Neural cell (in vitro differentiated cells): ENCODE measurements around the gene USP9X. TPM values are rescaled to one million over a fixed set of nuclear protein-coding genes. Genes with fewer than 3 reads are reported as not detected.

Source experiments
- H2AFZ ChIP-seq: fragments of 200-600, 300-800 bp; sonication (generic), shearing (Covaris generic); 2 replicates; pipeline ENCODE4 v1.6.0; 2014; ENCODE audit warnings: low read depth, mild to moderate bottlenecking, antibody characterized with exemption, low read length, moderate library complexity
- H3F3A ChIP-seq: fragments of 200-600 bp; shearing (Covaris generic); 2 replicates; pipeline ENCODE4 v1.6.1; 2016; ENCODE audit warnings: mild to moderate bottlenecking, moderate library complexity, mixed read lengths, antibody characterized with exemption, low read length; ENCODE audit not compliant: insufficient read depth, poor library complexity, severe bottlenecking
- H3K27ac ChIP-seq: fragments of 200-600, 300-800 bp; sonication (generic), shearing (Covaris generic); 2 replicates; pipeline ENCODE4 v1.5.1; 2014; ENCODE audit warnings: mild to moderate bottlenecking, low read length, moderate library complexity
- H3K27me3 ChIP-seq: fragments of 300-800, 200-600 bp; sonication (generic), shearing (Covaris generic); 2 replicates; pipeline ENCODE4 v1.6.0; 2014; ENCODE audit warnings: mild to moderate bottlenecking, low read depth, low read length, moderate library complexity; ENCODE audit not compliant: insufficient read depth
- H3K36me3 ChIP-seq: fragments of 300-800, 200-600 bp; sonication (generic), shearing (Covaris generic); 2 replicates; pipeline ENCODE4 v1.5.1; 2014; ENCODE audit warnings: mild to moderate bottlenecking, antibody characterized with exemption, low read length, moderate library complexity; ENCODE audit not compliant: insufficient read depth
- H3K4me2 ChIP-seq: fragments of 300-800, 200-600 bp; sonication (generic), shearing (Covaris generic); 2 replicates; pipeline ENCODE4 v1.6.0; 2014; ENCODE audit warnings: mild to moderate bottlenecking, low read length
- H3K4me3 ChIP-seq: fragments of 300-800, 200-600 bp; sonication (generic), shearing (Covaris generic); 2 replicates; pipeline ENCODE4 v1.5.1; 2014; ENCODE audit warnings: mild to moderate bottlenecking, low read length, moderate library complexity
- H3K79me2 ChIP-seq: fragments of 200-600 bp; shearing (Covaris generic); replicated peaks from 2 replicates; pipeline ENCODE4 v1.6.0; 2014; ENCODE audit warnings: mild to moderate bottlenecking, low read length, moderate library complexity; ENCODE audit not compliant: insufficient read depth
- H3K9ac ChIP-seq: fragments of 300-800, 200-600 bp; sonication (generic), shearing (Covaris generic); 2 replicates; pipeline ENCODE4 v1.6.1; 2016; ENCODE audit warnings: mild to moderate bottlenecking, low read length, mixed read lengths
- H3K9me2 ChIP-seq: fragments of 200-600 bp; shearing (Covaris generic); 2 replicates; pipeline ENCODE4 v1.6.1; 2016; ENCODE audit warnings: mild to moderate bottlenecking, low read length, mixed read lengths; ENCODE audit not compliant: insufficient read depth
- H3K9me3 ChIP-seq: fragments of 200-600, 300-800 bp; sonication (generic), shearing (Covaris generic); 2 replicates; pipeline ENCODE4 v1.6.1; 2016; ENCODE audit warnings: mild to moderate bottlenecking, mixed run types, low read length, moderate library complexity, mixed read lengths
- H4K20me1 ChIP-seq: fragments of 200-600 bp; shearing (Covaris generic); 2 replicates; pipeline ENCODE4 v1.6.1; 2016; ENCODE audit warnings: mild to moderate bottlenecking, mixed run types; ENCODE audit not compliant: insufficient read depth
- EP300 ChIP-seq: fragments of 450-650 bp; conservative IDR thresholded peaks from 2 replicates; pipeline ENCODE4 v1.6.1; 2014; ENCODE audit warnings: antibody characterized with exemption, mild to moderate bottlenecking, moderate library complexity; ENCODE audit not compliant: poor library complexity, severe bottlenecking
- EZH2 ChIP-seq: fragments of 200-600, 300-800 bp; shearing (Covaris generic), sonication (generic); IDR thresholded peaks from 2 replicates; pipeline ENCODE4 v1.6.1; 2014; ENCODE audit warnings: antibody characterized with exemption, low read length, borderline replicate concordance, mild to moderate bottlenecking; ENCODE audit not compliant: insufficient read depth, poor library complexity, severe bottlenecking
- MXI1 ChIP-seq: fragments of 450-650 bp; conservative IDR thresholded peaks from 2 replicates; pipeline ENCODE4 v1.6.1; 2014; ENCODE audit warnings: antibody characterized with exemption, mild to moderate bottlenecking; ENCODE audit not compliant: poor library complexity, severe bottlenecking
- POLR2AphosphoS5 ChIP-seq: IDR thresholded peaks from 2 replicates; pipeline ENCODE4 v1.6.1; 2012
- RAD21 ChIP-seq: fragments of 450-650 bp; conservative IDR thresholded peaks from 2 replicates; pipeline ENCODE4 v1.6.1; 2014; ENCODE audit warnings: antibody characterized with exemption, mild to moderate bottlenecking, moderate library complexity
- SMC3 ChIP-seq: fragments of 450-650 bp; conservative IDR thresholded peaks from 2 replicates; pipeline ENCODE4 v1.6.1; 2014; ENCODE audit warnings: antibody characterized with exemption, mild to moderate bottlenecking, moderate library complexity; ENCODE audit not compliant: poor library complexity
- TAF1 ChIP-seq: IDR thresholded peaks from 2 replicates; pipeline ENCODE4 v1.6.1; 2012; ENCODE audit warnings: low read depth
- polyA plus RNA-seq: library from polyadenylated mRNA; depleted of rRNA; stranded (reverse); fragments of >200 nt; gene quantifications from 2 replicates; pipeline ENCODE4 v1.2.3, GENCODE V29; 2014
- TF ChIP-seq, protein P1 (sequence below): IDR thresholded peaks from 2 replicates; pipeline ENCODE4 v1.6.1; 2012; ENCODE audit warnings: borderline replicate concordance
- TF ChIP-seq, protein P2 (sequence below): fragments of 450-650 bp; IDR thresholded peaks from 2 replicates; pipeline ENCODE4 v1.5.1; 2014; ENCODE audit warnings: antibody characterized with exemption, mild to moderate bottlenecking, moderate library complexity; ENCODE audit not compliant: poor library complexity, severe bottlenecking

The USP9X gene
- polyA plus RNA-seq, 1 donor from 2014 or later = 36.1 TPM

DNA sequence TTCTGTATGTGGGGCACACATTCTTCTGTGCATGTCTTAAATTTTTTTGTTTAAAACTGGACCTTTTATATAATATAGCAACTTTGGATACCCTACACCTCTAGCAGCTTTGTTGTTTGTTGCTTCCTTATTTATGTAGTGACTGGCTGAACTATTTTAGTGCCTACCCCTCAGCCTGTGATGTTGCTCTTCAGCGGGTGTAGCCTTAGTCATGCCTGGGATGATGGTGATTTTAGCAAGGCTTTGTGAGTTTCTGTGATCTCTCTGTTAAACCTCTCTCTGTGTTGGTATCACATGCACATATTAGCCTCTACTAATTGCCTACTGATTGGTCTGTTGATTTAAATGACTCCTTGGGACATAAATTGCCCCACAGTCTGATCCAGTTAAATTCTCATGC is 22.8 kb downstream of the USP9X start:
- Histone ChIP-seq H3K9ac (no peak overlapping the region), H3K4me3 (no peak overlapping the region), H3K4me2 (no peak overlapping the region), H2AFZ (no peak overlapping the region), H4K20me1 (no peaks in the 10 kb centered on the region), H3K9me2 (no peaks in the 10 kb centered on the region), H3K27me3 (no peaks in the 10 kb centered on the region), H3K79me2 (peaks cover 54% of the 10 kb centered on the region), H3K36me3 (no peaks in the 10 kb centered on the region), H3F3A (no peaks in the 10 kb centered on the region), H3K27ac (no peak overlapping the region), H3K9me3 (no peaks in the 10 kb centered on the region)
- TF ChIP-seq EZH2 (no peak), TAF1 (no peak), MXI1 (no peak), RAD21 (no peak), EP300 (no peak)
- TF ChIP-seq, protein P1, sequence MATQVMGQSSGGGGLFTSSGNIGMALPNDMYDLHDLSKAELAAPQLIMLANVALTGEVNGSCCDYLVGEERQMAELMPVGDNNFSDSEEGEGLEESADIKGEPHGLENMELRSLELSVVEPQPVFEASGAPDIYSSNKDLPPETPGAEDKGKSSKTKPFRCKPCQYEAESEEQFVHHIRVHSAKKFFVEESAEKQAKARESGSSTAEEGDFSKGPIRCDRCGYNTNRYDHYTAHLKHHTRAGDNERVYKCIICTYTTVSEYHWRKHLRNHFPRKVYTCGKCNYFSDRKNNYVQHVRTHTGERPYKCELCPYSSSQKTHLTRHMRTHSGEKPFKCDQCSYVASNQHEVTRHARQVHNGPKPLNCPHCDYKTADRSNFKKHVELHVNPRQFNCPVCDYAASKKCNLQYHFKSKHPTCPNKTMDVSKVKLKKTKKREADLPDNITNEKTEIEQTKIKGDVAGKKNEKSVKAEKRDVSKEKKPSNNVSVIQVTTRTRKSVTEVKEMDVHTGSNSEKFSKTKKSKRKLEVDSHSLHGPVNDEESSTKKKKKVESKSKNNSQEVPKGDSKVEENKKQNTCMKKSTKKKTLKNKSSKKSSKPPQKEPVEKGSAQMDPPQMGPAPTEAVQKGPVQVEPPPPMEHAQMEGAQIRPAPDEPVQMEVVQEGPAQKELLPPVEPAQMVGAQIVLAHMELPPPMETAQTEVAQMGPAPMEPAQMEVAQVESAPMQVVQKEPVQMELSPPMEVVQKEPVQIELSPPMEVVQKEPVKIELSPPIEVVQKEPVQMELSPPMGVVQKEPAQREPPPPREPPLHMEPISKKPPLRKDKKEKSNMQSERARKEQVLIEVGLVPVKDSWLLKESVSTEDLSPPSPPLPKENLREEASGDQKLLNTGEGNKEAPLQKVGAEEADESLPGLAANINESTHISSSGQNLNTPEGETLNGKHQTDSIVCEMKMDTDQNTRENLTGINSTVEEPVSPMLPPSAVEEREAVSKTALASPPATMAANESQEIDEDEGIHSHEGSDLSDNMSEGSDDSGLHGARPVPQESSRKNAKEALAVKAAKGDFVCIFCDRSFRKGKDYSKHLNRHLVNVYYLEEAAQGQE = no peak
- TF ChIP-seq, protein P2, sequence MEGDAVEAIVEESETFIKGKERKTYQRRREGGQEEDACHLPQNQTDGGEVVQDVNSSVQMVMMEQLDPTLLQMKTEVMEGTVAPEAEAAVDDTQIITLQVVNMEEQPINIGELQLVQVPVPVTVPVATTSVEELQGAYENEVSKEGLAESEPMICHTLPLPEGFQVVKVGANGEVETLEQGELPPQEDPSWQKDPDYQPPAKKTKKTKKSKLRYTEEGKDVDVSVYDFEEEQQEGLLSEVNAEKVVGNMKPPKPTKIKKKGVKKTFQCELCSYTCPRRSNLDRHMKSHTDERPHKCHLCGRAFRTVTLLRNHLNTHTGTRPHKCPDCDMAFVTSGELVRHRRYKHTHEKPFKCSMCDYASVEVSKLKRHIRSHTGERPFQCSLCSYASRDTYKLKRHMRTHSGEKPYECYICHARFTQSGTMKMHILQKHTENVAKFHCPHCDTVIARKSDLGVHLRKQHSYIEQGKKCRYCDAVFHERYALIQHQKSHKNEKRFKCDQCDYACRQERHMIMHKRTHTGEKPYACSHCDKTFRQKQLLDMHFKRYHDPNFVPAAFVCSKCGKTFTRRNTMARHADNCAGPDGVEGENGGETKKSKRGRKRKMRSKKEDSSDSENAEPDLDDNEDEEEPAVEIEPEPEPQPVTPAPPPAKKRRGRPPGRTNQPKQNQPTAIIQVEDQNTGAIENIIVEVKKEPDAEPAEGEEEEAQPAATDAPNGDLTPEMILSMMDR = no peak

DNA sequence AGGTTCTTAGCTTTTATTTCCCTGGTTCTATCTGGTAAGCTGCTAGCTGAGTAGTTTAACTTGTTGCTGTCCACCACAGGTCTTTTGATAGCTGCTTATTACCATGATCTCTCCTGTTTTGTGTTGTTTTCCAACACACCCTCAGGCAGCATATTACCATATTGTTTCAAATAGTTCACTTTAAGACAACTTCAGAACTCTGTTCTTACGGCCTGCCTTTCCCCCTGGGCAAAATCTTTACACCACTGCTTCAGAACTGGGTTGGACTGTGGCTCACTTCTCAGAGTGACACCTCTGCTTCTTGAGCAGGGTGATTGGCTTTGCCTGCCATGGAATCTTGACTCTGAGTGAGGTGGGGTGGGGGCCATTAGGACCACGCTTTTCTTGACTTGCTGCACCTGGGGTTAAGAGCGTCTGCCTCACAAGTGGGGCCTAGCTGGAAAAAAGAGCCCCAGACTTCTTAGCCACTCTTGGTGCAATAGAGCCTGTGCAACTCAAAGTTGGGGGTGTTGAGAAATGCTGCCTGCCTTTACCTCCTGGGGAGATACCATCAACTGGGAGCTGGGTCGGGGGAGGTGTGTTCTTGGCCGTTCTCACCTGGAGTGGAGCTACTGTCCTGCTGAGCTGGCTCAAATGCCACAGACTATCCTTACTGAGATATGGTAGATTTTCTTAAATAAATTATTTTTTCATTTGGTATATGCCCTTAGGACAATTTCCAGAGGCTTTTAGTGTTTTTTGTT is 23.4 kb downstream of the USP9X start:
- Histone ChIP-seq H3K9ac (no peak overlapping the region), H3K4me3 (no peak overlapping the region)

More for the DNA sequence above, 23.4 kb downstream of the USP9X start:
- Histone ChIP-seq H3K9me3 (no peaks in the 10 kb centered on the region), H3K9me2 (no peaks in the 10 kb centered on the region), H3K4me2 (no peak overlapping the region), H2AFZ (no peak overlapping the region), H3K36me3 (no peaks in the 10 kb centered on the region), H3K27ac (no peak overlapping the region), H3K79me2 (peaks cover 48% of the 10 kb centered on the region), H3K27me3 (no peaks in the 10 kb centered on the region), H3F3A (no peaks in the 10 kb centered on the region), H4K20me1 (no peaks in the 10 kb centered on the region)
- no peak for TF ChIP-seq TAF1
- no peak for TF ChIP-seq MXI1
- no peak for TF ChIP-seq RAD21
- TF ChIP-seq SMC3 = no peak
- no peak for TF ChIP-seq EP300
- TF ChIP-seq, protein P1 = no peak
- TF ChIP-seq EZH2 = no peak
- no peak for TF ChIP-seq POLR2AphosphoS5
- TF ChIP-seq, protein P2 = no peak
